HG02970 (cell line): ENCODE measurements around the gene COL16A1.

Experiments
- ATAC-seq: cut with Tn5 transposase; IDR thresholded peaks from one replicate; pipeline ENCODE4 v1.9.1; 2021; ENCODE audit warnings: mild to moderate bottlenecking, moderate library complexity, moderate number of reproducible peaks; ENCODE audit not compliant: unreplicated experiment, low FRiP score

Gene COL16A1

GRCh38 chr1:31628931-31629556, 74.8 kb downstream of the COL16A1 start:
- ATAC-seq = no peak

- no peak for ATAC-seq
Measured at GRCh38 chr1:31627930-31628559, 75.8 kb downstream of the COL16A1 start.

DNA sequence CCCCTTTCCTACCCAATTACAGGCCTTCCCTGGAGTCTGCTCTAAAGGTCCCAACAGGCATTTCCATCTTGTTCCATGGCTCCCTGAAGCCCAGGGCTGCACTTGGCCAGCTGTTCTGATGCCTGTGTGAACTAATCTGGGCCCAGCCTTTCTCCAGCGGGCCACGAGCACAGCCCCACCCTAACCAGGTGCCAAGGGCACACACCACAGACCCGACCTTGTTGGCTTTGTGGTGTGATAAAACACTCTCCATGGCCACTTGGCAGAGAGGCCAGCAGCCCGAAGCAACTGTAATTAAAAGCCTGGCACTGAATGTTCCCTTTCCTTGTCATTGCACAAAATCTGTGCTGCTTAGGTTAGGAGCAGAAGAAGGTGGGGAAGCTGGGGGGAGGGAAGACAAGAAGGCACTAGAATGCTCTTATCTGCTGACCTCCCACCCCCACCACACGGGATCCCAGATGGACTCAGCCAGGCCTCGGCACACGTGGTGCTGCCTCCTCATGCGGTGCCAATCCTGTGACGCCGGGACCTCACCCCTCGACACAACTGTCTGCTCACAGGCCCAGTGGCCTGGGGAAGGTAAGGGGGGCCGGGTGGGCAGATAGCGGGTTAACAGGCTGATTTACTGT, 76.4 kb downstream of the COL16A1 start:
- no peak for ATAC-seq

DNA sequence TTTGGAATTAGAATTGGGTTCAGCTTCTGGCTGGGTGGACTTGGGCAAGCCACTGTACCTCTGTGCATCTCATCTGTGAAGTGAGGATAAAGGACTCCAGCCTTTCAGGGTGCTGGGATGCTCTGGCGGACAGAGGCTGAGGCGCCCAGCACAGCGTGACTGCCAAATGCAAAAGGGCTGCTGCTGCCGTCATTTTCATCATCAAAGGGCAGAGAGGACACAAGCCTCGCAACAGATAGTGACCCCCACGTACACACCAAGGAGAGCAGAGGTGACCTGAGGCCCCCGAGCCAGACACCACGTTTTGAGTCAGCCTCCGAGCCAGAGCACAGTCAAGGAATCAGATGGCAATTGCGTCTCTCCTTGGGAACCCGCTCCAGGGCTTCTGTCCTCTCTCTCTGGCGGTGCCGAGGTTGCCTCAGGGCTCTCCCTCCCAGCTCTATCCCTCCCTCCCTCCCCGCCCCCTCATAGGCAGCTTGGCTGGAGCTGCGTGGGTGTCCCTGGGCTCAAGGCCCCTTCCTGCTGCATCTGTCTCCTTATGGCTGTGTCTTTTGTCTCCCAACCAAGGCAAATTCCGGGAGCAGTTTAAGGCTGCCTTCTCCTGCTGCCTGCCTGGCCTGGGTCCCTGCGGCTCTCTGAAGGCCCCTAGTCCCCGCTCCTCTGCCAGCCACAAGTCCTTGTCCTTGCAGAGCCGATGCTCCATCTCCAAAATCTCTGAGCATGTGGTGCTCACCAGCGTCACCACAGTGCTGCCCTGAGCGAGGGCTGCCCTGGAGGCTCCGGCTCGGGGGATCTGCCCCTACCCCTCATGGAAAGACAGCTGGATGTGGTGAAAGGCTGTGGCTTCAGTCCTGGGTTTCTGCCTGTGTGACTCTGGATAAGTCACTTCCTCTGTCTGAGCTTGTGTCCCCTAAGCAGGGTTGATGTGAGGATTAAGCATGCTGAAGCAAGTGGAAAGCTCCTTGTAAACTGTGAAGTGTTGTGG, 77.3 kb downstream of the COL16A1 start:
- ATAC-seq = no peak

DNA sequence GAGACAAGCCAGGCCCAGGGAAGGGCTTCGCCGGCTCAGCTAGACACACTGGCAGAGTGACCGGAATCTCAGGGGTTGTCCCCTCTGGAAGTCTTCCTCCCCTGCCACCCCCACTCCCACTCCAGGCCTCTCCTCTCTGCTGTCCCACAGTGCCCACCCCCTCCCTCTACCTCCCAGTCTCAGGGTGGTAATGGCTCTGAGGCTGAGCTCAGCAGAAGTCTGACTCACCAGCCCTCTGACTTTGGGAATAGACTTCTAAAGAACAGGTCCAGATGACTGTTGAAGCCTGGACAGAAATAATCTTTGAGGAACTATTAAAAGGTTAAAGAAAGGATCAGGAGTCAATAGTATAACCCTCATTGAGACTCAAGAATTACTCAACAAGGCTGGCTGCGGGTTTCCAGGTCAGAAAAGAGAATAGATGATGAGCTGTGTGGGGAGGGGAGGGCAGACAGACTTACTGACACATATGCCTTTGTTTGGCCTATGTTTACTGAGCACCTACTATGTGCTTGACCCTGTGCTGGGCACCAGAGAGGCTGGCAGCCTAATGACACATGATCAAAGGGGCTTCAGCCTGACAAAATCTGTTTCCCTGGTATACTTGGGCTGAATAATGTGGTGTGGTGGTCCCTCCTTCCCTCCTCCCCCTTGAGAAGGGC, 78.1 kb downstream of the COL16A1 start:
- ATAC-seq = no peak

DNA sequence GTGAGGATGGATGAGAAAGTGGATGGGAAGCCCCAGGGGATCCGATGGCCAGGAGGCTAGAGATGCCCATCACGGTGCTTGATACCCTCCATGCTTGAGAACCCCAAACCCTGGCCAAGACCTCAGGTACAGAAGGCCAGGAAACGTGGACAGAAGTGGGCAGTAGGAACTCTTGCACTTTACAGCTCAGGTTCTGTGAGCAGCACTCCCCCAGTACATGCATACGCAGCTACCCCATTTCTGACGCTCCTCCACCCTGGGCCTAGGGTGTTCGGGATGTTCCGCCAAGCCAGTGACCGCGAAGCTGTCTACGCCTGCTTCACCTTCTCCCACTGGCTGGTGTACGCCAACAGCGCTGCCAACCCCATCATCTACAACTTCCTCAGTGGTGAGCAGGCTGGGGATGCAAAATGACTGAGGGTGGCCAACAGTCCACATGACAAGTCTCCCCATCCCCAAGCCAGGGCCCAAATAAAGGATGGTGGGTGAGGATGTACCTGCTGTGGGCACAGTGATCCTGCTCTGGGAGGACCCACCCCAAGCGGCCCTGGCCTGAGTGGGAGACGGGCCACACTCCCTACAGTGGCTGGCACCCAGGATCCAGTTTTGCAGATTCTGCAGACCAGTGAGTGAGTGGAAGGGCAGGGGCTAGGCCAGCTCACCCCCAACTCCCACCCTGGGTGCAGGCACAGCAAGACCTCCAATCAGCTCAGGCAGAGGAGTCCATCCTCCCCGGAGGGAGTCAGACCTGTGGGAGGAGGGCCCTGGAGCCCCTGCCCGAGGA, 78.9 kb downstream of the COL16A1 start:
- ATAC-seq = no peak

DNA sequence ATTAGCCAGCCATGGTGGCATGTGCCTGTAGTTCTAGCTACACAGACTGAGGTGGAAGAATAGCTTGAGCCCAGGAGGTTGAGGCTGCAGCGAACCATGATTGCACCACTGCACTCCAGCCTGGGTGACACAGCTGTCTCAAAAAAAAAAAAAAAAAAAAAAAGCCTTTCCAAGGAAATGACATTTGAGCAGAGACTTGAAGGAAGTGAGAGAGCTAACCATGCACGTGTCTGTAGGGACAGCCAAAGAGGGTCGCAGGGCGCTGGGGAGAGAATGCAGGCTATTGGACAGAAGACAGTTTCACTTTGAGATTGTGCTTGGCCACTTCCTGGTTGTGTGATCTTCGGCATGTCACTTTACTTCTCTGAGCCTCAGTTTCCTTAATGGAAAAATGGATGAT, 79.5 kb downstream of the COL16A1 start:
- no peak for ATAC-seq

DNA sequence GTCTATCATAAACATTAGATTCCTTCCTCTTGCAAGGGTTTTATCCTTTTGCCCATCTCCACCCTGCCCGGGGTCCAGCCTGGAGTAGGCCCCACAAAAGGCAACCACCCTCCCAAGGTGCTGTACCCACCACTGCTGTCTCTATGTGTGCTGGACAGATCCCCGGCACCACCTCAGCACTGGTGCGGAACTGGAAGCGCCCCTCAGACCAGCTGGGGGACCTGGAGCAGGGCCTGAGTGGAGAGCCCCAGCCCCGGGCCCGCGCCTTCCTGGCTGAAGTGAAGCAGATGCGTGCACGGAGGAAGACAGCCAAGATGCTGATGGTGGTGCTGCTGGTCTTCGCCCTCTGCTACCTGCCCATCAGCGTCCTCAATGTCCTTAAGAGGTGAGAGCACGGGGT, 80.5 kb downstream of the COL16A1 start:
- ATAC-seq = no peak

DNA sequence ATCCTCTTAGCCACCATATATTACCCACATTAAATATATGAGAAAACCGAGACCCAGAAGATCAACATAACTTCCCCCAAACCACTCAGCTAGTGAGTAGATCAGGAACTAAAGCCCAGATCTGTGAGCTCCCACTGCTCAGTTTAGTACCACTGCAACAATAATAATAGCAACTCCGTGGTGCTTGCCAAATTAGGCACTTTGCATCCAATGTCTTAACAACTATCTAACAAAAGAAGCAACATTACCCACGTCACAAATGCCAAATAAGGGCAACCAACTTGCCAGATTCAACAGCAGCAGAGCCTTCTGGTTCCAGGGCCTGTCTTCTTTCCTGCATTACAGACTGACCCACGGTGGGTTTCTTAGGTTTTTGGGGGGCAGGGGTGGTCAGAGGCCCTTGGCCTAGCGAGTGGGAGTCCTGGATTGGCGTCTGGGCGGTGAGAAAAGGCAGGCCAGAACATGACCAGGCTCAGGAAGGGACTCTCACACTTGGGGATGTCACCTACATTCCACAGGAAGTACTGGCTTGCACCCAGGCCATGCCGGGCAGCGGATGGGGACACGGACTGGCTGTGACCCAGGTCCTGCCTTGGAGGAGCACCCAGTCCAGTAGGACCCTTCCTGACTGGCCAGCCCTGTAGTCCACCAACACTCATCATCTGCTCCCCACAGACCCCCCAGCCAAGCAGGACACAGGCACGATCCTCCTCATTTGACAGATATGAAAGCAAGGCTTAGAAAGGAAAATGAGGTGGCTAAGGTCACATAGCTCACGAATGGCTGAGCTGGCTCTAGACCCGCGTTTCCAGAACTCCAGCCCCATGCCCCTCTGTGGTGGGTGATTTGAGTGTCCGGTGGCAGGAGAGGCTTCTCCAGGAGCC, 81.7 kb downstream of the COL16A1 start:
- no peak for ATAC-seq

- no peak for ATAC-seq
Measured at GRCh38 chr1:31621498-31621820, 82.4 kb downstream of the COL16A1 start.

- no peak for ATAC-seq
Measured at GRCh38 chr1:31620631-31621497, 83.0 kb downstream of the COL16A1 start.

- no peak for ATAC-seq
Measured at GRCh38 chr1:31618916-31619846, 84.6 kb downstream of the COL16A1 start.

DNA sequence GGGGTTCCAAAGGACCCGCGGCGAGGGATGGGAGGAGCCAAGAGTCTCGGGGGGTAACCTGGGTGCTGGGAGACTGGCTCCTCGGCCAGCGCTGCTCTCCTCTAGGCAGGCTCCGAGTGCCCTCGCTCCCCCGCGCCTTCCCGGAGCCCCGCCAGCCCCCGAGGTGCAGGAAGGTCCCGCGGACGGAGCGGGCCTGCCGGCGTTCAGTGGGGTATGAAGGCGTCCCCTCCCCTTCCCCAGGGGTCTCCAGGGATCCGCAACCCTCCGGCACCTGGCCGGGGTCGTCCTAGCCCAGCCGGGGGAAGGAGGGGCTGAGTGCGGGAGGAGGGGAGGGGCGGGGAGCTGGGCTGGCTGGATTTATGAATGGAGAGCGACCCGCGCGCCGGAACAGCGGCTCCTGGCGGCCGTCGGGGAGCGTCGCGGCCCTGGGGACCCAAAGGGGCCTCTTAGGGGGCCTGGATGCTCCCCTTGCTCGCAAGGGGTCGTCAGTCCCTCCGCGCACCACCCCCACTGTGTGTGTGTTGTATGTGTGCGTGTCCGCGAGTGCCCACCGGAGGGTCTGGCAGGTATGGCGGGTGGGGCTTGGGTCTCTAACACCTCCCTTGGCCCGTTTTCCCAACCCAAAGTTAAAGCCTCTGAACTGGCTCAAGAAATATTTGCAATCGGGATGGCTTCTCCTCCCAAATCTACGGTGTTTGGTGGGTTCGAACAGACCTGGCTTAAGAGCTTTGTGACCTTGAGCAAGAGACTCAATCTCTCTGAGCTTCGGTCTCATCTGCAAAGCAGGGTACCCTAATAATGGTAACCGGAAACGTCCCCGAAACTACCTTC, 85.7 kb downstream of the COL16A1 start:
- ATAC-seq = no peak

GRCh38 chr1:31617218-31617915, 86.5 kb downstream of the COL16A1 start, which contains the start of gene HCRTR1:
Gene HCRTR1, plus strand, starts transcription at chr1:31617689. Its CDS starts 1,504 bp downstream, at chr1:31619193.
- ATAC-seq = no peak

GRCh38 chr1:31615939-31616338, 87.9 kb downstream of the COL16A1 start:
- ATAC-seq = no peak
